HG03103 (cell line): Measurements from ENCODE around the gene DNAH8.

Experiments used
- ATAC-seq: cut with Tn5 transposase; IDR thresholded peaks from one replicate; pipeline ENCODE4 v1.9.1; 2021; ENCODE audit warnings: low read depth; ENCODE audit not compliant: unreplicated experiment

The DNAH8 gene, protein sequence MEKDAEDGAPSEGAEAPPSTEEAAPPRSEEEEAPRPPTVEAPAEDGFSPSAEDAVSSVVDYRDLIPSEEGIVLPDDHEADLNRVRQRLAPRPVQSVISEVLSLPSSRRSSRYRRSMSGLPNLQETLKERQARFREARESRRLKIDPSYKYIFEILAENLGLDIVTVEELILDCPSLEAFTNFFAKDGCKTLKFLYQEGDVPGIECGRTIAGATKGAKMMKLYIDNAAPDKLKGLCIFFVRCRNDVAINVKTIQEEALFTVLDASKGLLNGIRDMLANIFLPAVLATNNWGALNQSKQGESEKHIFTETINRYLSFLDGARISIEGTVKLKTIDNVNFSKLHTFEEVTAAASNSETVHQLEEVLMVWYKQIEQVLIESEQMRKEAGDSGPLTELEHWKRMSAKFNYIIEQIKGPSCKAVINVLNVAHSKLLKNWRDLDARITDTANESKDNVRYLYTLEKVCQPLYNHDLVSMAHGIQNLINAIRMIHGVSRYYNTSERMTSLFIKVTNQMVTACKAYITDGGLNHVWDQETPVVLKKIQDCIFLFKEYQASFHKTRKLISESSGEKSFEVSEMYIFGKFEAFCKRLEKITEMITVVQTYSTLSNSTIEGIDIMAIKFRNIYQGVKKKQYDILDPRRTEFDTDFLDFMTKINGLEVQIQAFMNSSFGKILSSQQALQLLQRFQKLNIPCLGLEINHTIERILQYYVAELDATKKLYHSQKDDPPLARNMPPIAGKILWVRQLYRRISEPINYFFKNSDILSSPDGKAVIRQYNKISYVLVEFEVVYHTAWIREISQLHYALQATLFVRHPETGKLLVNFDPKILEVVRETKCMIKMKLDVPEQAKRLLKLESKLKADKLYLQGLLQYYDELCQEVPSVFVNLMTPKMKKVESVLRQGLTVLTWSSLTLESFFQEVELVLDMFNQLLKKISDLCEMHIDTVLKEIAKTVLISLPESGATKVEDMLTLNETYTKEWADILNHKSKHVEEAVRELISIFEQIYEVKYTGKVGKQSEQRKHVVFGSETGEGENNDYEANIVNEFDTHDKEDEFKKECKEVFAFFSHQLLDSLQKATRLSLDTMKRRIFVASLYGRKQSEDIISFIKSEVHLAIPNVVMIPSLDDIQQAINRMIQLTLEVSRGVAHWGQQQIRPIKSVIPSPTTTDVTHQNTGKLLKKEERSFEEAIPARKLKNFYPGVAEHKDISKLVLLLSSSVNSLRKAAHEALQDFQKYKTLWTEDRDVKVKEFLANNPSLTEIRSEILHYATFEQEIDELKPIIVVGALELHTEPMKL (N-terminal part only)

DNA sequence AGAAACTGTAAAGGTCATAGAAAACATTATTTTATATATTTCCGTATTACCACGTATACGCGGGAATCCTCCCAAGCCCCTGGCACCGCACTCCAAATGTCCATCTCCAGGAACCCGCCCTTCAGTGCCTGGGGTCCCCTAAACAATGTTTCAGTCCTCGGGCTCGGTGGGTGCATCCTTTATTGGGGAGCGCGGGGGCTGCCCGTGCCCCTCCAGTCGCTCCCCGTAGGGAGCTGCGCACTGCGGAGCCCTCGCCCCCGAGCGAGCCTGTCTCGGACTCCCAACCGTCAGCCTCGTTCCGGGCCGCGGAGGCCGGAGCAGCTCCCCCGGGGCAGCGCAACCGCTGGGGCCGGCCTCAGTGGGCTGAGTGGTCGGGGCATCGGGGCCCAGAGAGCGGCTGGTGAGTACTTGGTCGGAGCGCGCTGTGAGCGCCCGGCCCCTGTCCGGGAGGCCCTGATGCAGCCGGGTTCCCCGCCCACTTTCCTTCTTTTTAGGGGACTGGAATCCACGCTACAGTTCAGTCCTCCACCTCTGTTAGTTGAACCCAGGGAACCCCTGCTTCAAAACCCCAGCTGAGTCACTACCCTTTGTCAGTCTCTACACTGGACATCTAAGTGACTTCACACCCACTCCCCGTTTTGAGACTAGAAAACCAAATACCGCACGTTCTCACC is at the start of gene DNAH8:
Gene DNAH8 (plus strand): TSS at position 296 of the 674 bp plus-strand sequence. CDS start 7,499 bp downstream, outside the sequence.
- no peak for ATAC-seq

GRCh38 chr6:38671885-38672467 is 43.1 kb upstream of the DNAH8 start:
- ATAC-seq = no peak

DNA sequence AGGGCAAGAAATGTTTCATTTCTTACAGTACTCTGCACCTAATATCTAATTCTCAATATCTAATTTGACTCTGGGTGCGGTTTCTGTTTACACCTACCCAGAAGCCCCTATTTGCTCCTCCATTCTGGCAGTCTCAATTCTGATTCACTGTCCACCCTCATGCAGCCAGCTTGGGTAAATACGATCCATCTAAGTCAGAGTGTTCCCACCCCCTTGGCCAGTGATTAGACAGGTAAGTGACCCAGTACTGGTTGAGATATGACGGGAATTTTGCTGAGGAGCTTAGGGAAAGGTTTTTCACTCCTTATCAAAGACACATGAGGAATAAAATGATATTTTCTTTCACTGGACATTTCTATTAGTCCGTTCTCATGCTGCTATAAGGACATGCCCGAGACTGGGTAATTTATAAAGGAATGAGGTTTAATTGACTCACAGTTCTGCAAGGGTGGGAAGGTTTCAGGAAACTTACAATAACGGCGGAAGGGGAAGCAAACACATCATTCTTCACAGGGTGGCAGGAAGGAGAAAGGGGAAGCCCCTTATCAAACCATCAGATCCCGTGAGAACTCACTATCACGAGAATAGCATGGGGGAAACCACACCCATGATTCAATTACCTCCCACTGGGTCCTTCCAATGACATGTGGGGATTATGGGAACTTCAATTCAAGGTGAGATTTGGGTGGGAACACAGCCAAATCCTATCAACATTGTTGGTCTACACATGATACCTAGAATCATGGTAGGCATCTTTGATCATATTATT is 41.5 kb upstream of the DNAH8 start:
- no peak for ATAC-seq

- ATAC-seq = no peak
Observed at GRCh38 chr6:38676236-38676973, 38.7 kb upstream of the DNAH8 start.

DNA sequence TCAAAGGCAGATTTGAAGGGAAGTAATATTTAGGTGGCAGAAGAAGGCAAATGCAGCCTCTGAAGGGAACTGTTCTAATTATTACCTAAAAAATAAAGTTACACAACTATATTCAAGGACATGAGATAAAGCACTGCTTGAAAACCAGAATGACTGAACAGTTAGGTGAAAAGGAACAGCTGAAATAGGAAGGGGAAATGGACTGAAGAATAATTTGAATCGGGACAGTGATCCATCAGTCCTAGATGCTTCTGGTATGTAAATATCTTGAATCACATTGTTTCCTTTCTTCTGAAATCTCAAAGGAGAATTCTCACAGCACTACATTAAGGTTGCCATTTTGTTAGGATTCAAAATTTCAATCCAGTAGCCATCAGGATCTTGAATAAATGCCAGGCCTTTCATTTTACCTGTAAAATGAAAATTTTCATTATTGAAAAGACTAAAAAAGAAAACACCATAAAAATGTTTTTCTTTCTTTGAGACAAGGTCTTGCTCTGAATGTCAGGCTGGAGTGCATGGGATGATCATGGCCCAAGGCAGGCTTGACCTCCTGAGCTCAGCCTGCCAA is 38.1 kb upstream of the DNAH8 start:
- no peak for ATAC-seq

GRCh38 chr6:38678178-38678760 is 36.8 kb upstream of the DNAH8 start:
- no peak for ATAC-seq

GRCh38 chr6:38679668-38680067 is 35.4 kb upstream of the DNAH8 start:
- ATAC-seq = no peak

GRCh38 chr6:38681850-38682249 is 33.3 kb upstream of the DNAH8 start:
- ATAC-seq = no peak

DNA sequence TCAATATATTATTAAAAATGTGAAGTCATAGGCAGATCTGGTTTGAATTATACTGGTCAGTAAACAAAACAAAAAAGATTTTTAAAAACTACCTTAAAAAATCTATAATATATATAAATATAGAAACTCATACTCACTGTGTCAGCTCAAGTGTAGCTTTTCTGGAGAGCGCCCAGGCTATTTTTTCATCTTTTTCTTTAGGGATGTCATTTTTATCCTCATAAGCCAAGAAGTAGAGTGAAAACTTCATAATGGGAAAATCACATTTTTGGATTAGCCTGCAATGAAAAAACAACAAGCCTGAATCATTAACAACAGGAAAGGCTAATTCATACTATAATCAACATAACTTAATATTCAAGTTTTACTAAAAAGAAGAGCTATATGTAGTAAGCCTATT is 30.9 kb upstream of the DNAH8 start:
- no peak for ATAC-seq

GRCh38 chr6:38684904-38685303 is 30.2 kb upstream of the DNAH8 start:
- no peak for ATAC-seq

GRCh38 chr6:38686270-38687042 is 28.7 kb upstream of the DNAH8 start:
- no peak for ATAC-seq

- no peak for ATAC-seq
Observed at GRCh38 chr6:38687043-38687353, 28.1 kb upstream of the DNAH8 start.

- no peak for ATAC-seq
Observed at GRCh38 chr6:38687549-38687948, 27.6 kb upstream of the DNAH8 start.

DNA sequence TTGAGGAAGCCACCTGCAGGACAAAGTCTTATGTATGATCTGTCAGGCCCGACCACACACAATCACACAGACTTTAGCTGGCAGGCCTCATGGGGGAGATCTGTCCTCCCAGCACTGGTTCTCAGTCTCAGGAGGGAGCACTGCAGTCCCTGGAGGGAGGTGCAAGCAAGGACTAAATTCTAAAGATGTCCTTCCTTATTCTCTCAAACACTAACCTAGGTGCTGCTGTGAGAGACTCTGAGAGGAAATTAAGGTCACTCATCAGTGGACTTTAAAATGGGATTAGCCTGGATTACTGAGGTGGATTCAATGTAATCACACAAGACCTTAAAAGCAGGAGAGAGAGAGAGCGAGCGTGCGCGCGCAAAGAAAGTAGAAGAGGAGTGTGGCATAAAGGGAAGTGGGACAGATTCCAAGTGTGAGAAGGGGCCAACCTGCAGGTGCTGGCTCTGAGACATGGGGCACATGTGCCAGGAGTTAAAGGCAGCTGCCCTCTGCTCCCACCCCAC is 26.5 kb upstream of the DNAH8 start:
- no peak for ATAC-seq

DNA sequence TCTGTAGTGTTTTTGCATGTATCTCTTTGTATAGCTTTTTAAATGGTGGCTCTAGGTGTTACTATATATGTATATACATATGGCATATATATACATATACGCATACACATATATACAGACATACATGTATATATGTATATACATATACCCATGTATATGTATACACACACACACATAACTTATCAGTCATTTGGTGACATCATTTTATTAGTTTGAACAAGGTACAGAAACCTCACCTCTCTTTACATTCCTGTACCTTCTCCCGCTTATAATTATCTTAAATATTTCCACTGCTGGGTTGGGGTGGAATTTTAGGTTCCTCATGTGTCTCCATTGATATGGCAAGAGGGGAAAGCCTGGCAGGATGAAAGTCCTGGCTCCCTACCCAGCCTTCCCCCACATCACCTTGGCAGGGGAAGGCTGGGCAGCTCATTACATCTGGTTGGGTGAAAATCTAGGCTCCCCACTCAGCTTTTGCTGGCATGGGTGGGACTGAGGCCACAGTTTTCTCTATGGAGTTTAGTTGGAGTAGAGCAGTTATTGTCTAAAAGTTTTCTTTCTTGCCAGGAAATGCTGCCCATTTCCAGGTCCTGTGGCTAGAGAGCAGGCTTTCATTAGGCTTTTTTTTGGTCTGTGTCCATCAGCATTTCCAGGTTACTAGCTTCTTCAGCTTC is 19.7 kb upstream of the DNAH8 start:
- ATAC-seq = no peak

DNA sequence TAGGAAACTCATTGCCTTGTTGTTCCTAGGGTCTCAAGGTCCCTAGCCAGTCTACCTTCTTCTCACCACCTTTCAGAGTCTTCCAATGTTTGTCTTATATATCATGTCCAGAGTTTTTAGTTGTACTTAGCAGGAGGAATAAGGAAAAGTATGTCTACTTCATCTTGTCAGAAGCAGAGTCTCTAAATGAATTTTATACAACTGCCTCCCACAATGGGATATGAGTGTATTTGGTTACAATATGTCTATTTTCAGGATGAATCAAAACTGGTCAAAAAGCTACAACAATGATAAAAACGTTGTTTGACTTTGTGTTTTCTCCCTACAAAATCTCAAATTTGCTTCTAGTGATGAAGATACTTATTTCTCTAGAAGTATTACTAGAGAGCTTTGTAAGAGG is 19.2 kb upstream of the DNAH8 start:
- no peak for ATAC-seq
